GM21737 (cell line): Measurements from ENCODE around the gene UBE2R2.
"Not testable (repeated sequence)": the region's sequence is repeated elsewhere in the genome, so short reads cannot be mapped to it uniquely, and the experiment has no call there.

ENCODE experiments used
- ATAC-seq: cut with Tn5 transposase; IDR thresholded peaks from one replicate; pipeline ENCODE4 v1.9.1; 2021; ENCODE audit warnings: mild to moderate bottlenecking, moderate library complexity; ENCODE audit not compliant: unreplicated experiment

Gene UBE2R2

GRCh38 chr9:33798545-33798944 lies 18.4 kb upstream of the UBE2R2 start:
- ATAC-seq, result no peak

GRCh38 chr9:33799928-33800704 lies 16.8 kb upstream of the UBE2R2 start:
- no peak for ATAC-seq

- ATAC-seq, result no peak
Observed at GRCh38 chr9:33800886-33801285, 16.1 kb upstream of the UBE2R2 start.

- not testable (repeated sequence) for ATAC-seq
Observed at GRCh38 chr9:33801943-33802500, 14.9 kb upstream of the UBE2R2 start.

GRCh38 chr9:33804196-33804595 lies 12.8 kb upstream of the UBE2R2 start:
- ATAC-seq, result not testable (repeated sequence)

GRCh38 chr9:33807156-33807555 lies 9.8 kb upstream of the UBE2R2 start:
- not testable (repeated sequence) for ATAC-seq

GRCh38 chr9:33808979-33809322 lies 8.0 kb upstream of the UBE2R2 start:
- ATAC-seq, result not testable (repeated sequence)

- ATAC-seq, result no peak
Observed at GRCh38 chr9:33809506-33809905, 7.5 kb upstream of the UBE2R2 start.

GRCh38 chr9:33813712-33814641 lies 3.0 kb upstream of the UBE2R2 start:
- ATAC-seq, result no peak

GRCh38 chr9:33815781-33816180 lies 1.2 kb upstream of the UBE2R2 start:
- no peak for ATAC-seq

GRCh38 chr9:33817327-33818166 lies 587 bp downstream of the UBE2R2 start:
- ATAC-seq, result peak; percentile 21

- ATAC-seq, result peak; percentile 1
Observed at GRCh38 chr9:33818167-33818846, 1.3 kb downstream of the UBE2R2 start.

- ATAC-seq, result no peak
Observed at GRCh38 chr9:33818847-33819500, 2.0 kb downstream of the UBE2R2 start.

- no peak for ATAC-seq
Observed at GRCh38 chr9:33820231-33820745, 3.3 kb downstream of the UBE2R2 start.

GRCh38 chr9:33823801-33824200 lies 6.8 kb downstream of the UBE2R2 start:
- no peak for ATAC-seq

GRCh38 chr9:33827285-33827684 lies 10.3 kb downstream of the UBE2R2 start:
- ATAC-seq, result not testable (repeated sequence)

GRCh38 chr9:33829641-33830230 lies 12.8 kb downstream of the UBE2R2 start:
- not testable (repeated sequence) for ATAC-seq

- ATAC-seq, result no peak
Observed at GRCh38 chr9:33835625-33836260, 18.8 kb downstream of the UBE2R2 start.
